Uterus (tissue), 2 donors: ENCODE measurements around the gene ANKDD1B.

ENCODE experiments used
- POLR2A ChIP-seq, 2 donors: fragments of 450-650 bp; IDR thresholded peaks; one replicate each; pipeline ENCODE4 v1.6.1; 2016; ENCODE audit warnings: antibody characterized with exemption in 2 of 2, mild to moderate bottlenecking in 1 of 2, moderate library complexity in 1 of 2
- TF ChIP-seq, protein P1 (sequence below), 4 experiments: fragments of 200-600 bp in 2 of 4; fragments of 450-650 bp in 2 of 4; sonication (generic) in 2 of 4; IDR thresholded peaks; one replicate each; pipeline ENCODE4 v1.5.1; 2016 to 2019; ENCODE audit warnings: antibody characterized with exemption in 4 of 4, mild to moderate bottlenecking in 2 of 4, moderate library complexity in 1 of 4

GRCh38 chr5:75616971-75617621 is 5.8 kb downstream of the ANKDD1B start:
- TF ChIP-seq POLR2A (IDR thresholded peaks at IDR 0.05), result no peak
- TF ChIP-seq, protein P1, sequence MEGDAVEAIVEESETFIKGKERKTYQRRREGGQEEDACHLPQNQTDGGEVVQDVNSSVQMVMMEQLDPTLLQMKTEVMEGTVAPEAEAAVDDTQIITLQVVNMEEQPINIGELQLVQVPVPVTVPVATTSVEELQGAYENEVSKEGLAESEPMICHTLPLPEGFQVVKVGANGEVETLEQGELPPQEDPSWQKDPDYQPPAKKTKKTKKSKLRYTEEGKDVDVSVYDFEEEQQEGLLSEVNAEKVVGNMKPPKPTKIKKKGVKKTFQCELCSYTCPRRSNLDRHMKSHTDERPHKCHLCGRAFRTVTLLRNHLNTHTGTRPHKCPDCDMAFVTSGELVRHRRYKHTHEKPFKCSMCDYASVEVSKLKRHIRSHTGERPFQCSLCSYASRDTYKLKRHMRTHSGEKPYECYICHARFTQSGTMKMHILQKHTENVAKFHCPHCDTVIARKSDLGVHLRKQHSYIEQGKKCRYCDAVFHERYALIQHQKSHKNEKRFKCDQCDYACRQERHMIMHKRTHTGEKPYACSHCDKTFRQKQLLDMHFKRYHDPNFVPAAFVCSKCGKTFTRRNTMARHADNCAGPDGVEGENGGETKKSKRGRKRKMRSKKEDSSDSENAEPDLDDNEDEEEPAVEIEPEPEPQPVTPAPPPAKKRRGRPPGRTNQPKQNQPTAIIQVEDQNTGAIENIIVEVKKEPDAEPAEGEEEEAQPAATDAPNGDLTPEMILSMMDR (IDR thresholded peaks at IDR 0.05), result no peak
